Keratinocyte (primary cell): Measurements from ENCODE around the gene ST3GAL2. TPM values are rescaled to one million over a fixed set of nuclear protein-coding genes. Genes with fewer than 3 reads are reported as not detected.

Experiments
- DNase-seq: peaks from one replicate; pipeline ENCODE4 v3.0.0-alpha.2; 2011; ENCODE audit warnings: low read depth, missing footprints, low spot score
- FAIRE-seq: peaks from 2 replicates; lab custom pipeline; 2011; peaks lifted over from hg19 to GRCh38; lab: Jason Lieb, UNC
- H2AFZ ChIP-seq: 2 replicates; pipeline ENCODE4 v1.6.0; 2012; ENCODE audit warnings: low read length, control low read depth, inconsistent platforms; ENCODE audit not compliant: control insufficient read depth
- H3K27ac ChIP-seq: 2 replicates; pipeline ENCODE4 v1.5.1; 2011; ENCODE audit warnings: low read length; ENCODE audit not compliant: control insufficient read depth, insufficient read depth
- H3K27me3 ChIP-seq: 3 replicates; pipeline ENCODE4 v1.6.0; 2011; ENCODE audit warnings: low read length; ENCODE audit not compliant: control insufficient read depth, insufficient read depth; ENCODE audit errors: extremely low read depth
- H3K36me3 ChIP-seq, 2 experiments: 2 replicates in 1 of 2; 3 replicates in 1 of 2; pipeline ENCODE4 v1.5.1; 2011; ENCODE audit warnings: low read length in 2 of 2, mild to moderate bottlenecking in 1 of 2; ENCODE audit not compliant: control insufficient read depth in 2 of 2, insufficient read depth in 2 of 2; ENCODE audit errors: extremely low read depth in 1 of 2
- H3K4me1 ChIP-seq: 3 replicates; pipeline ENCODE4 v1.5.1; 2011; ENCODE audit warnings: low read length; ENCODE audit not compliant: control insufficient read depth, insufficient read depth; ENCODE audit errors: extremely low read depth
- H3K4me2 ChIP-seq: 3 replicates; pipeline ENCODE4 v1.6.0; 2011; ENCODE audit warnings: low read depth, low read length; ENCODE audit not compliant: control insufficient read depth, insufficient read depth; ENCODE audit errors: extremely low read depth
- H3K4me3 ChIP-seq, 3 experiments: fragments of 200-600 bp in 1 of 3; sonication (generic) in 1 of 3; 2 replicates in 2 of 3; 3 replicates in 1 of 3; pipeline ENCODE4 v1.5.1; 2011 to 2016; ENCODE audit warnings: low read length in 3 of 3, mild to moderate bottlenecking in 3 of 3, control low read depth in 2 of 3, inconsistent platforms in 1 of 3, low read depth in 1 of 3, mixed read lengths in 1 of 3, mixed run types in 1 of 3, moderate library complexity in 1 of 3; ENCODE audit not compliant: control insufficient read depth in 2 of 3, insufficient read depth in 2 of 3; ENCODE audit errors: extremely low read depth in 1 of 3
- H3K79me2 ChIP-seq: 2 replicates; pipeline ENCODE4 v1.6.0; 2012; ENCODE audit warnings: low read length; ENCODE audit not compliant: control insufficient read depth, insufficient read depth
- H3K9ac ChIP-seq: 3 replicates; pipeline ENCODE4 v1.6.0; 2011; ENCODE audit warnings: low read length; ENCODE audit not compliant: control insufficient read depth, insufficient read depth; ENCODE audit errors: extremely low read depth
- H3K9me1 ChIP-seq: 3 replicates; pipeline ENCODE4 v1.6.0; 2011; ENCODE audit warnings: low read length; ENCODE audit not compliant: control insufficient read depth, insufficient read depth; ENCODE audit errors: extremely low read depth
- H3K9me3 ChIP-seq: 2 replicates; pipeline ENCODE4 v1.5.1; 2012; ENCODE audit warnings: low read depth, low read length; ENCODE audit not compliant: control insufficient read depth
- H4K20me1 ChIP-seq: 3 replicates; pipeline ENCODE4 v1.6.0; 2011; ENCODE audit warnings: low read length; ENCODE audit not compliant: control insufficient read depth, insufficient read depth; ENCODE audit errors: extremely low read depth
- CTCF ChIP-seq, 3 experiments: IDR thresholded peaks in 1 of 3; conservative IDR thresholded peaks in 1 of 3; optimal IDR thresholded peaks in 1 of 3; 2 replicates in 2 of 3; 3 replicates in 1 of 3; pipeline versions ENCODE3 to v1.5.1; 2011; ENCODE audit warnings: low read length in 3 of 3, mild to moderate bottlenecking in 3 of 3, moderate library complexity in 2 of 3, control low read depth in 1 of 3, inconsistent platforms in 1 of 3; ENCODE audit not compliant: insufficient read depth in 2 of 3; ENCODE audit errors: extremely low read depth in 1 of 3
- EZH2 ChIP-seq: IDR thresholded peaks from one replicate; pipeline ENCODE4 v1.6.1; 2012; ENCODE audit warnings: inconsistent platforms, mild to moderate bottlenecking, low read length, moderate library complexity
- dilution Hi-C: fragments of 300-500 bp; cut with MboI; formaldehyde crosslinking; loops from one replicate; pipeline ENCODE4 v1.7.0; 2020; ENCODE audit warnings: low sequenced_read_pairs; ENCODE audit not compliant: extremely low pct_ligation_motif_present
- polyA plus RNA-seq, 5 experiments: library from polyadenylated mRNA; depleted of rRNA in 3 of 5; stranded (reverse) in 3 of 5; stranded (forward) in 1 of 5; unstranded in 1 of 5; fragments of >200 nt; gene quantifications; 1 replicate in 1 of 5; 2 replicates in 3 of 5; 3 replicates in 1 of 5; pipeline versions ENCODE4 v1.2.1 to v1.2.3, GENCODE V29; 2011 to 2012; ENCODE audit warnings: missing spikeins in 2 of 5, low read depth in 1 of 5, low replicate concordance in 1 of 5

The ST3GAL2 gene
- polyA plus RNA-seq, 1 donor (not counting 4 experiments of a cell fraction or from before 2014, with no cell fraction given), result 4.0 TPM

- no peak overlapping the region for H3K4me2 ChIP-seq
- H3K27ac ChIP-seq, result no peak overlapping the region
- TF ChIP-seq EZH2 (no peak), CTCF (optimal IDR thresholded peaks at IDR 0.05 in 1 of 3, IDR thresholded peaks at IDR 0.05 in 1 of 3, conservative IDR thresholded peaks at IDR 0.05 in 1 of 3; ENCODE audit: extremely low read depth in 1 of 3, insufficient read depth in 2 of 3, low read length in 3 of 3) (no peak)
- no peaks in the 10 kb centered on the region for H3K36me3 ChIP-seq
- H4K20me1 ChIP-seq, result no peaks in the 10 kb centered on the region
- H3K4me3 ChIP-seq, result no peak overlapping the region
- H3K9me1 ChIP-seq, result no peaks in the 10 kb centered on the region
- DNase-seq, result no peak
- H3K27me3 ChIP-seq, result no peaks in the 10 kb centered on the region
- FAIRE-seq, result no peak
- peaks cover 19% of the 10 kb centered on the region for H3K4me1 ChIP-seq
- H2AFZ ChIP-seq, result no peak overlapping the region
- H3K79me2 ChIP-seq, result peaks cover 2% of the 10 kb centered on the region
- H3K9me3 ChIP-seq, result no peaks in the 10 kb centered on the region
- H3K9ac ChIP-seq, result no peak overlapping the region
- dilution Hi-C loops, result no loop called here
These were observed 3.4 kb upstream of the ST3GAL2 start for GRCh38 chr16:70442344-70442743.

- FAIRE-seq, result no peak
- no peak overlapping the region for H3K4me3 ChIP-seq
These were observed 2.6 kb upstream of the ST3GAL2 start for GRCh38 chr16:70441406-70441990.

More at GRCh38 chr16:70441406-70441990, 2.6 kb upstream of the ST3GAL2 start:
- Histone ChIP-seq H3K4me1 (peaks cover 23% of the 10 kb centered on the region), H3K27ac (no peak overlapping the region), H2AFZ (no peak overlapping the region), H3K79me2 (peaks cover 2% of the 10 kb centered on the region), H3K9ac (no peak overlapping the region), H3K9me1 (no peaks in the 10 kb centered on the region), H3K27me3 (no peaks in the 10 kb centered on the region), H3K4me2 (no peak overlapping the region), H3K9me3 (no peaks in the 10 kb centered on the region), H4K20me1 (no peaks in the 10 kb centered on the region), H3K36me3 (no peaks in the 10 kb centered on the region)
- no peak for DNase-seq
- dilution Hi-C loops, result no loop called here
- no peak for TF ChIP-seq CTCF (optimal IDR thresholded peaks at IDR 0.05 in 1 of 3, IDR thresholded peaks at IDR 0.05 in 1 of 3, conservative IDR thresholded peaks at IDR 0.05 in 1 of 3; ENCODE audit: extremely low read depth in 1 of 3, insufficient read depth in 2 of 3, low read length in 3 of 3)
- TF ChIP-seq EZH2, result no peak
